ENCODE results near the gene CCDC9B.

CCDC9B gene

GRCh38 chr15:40338921-40339620, 1.7 kb downstream of the CCDC9B start:
- H3K4me3 ChIP-seq (ENCODE audit: low read depth, low read length), result peak overlapping the region; percentile 55
- no peak for DNase-seq (ENCODE audit: low read depth)
- no peak for TF ChIP-seq CTCF (IDR thresholded peaks at IDR 0.05; ENCODE audit: control insufficient read depth, extremely low read depth, insufficient read depth)

GRCh38 chr15:40338041-40338657, 2.6 kb downstream of the CCDC9B start:
- peak; percentile 51 for TF ChIP-seq CTCF (IDR thresholded peaks at IDR 0.05; ENCODE audit: control insufficient read depth, extremely low read depth, insufficient read depth)
- no peak overlapping the region for H3K4me3 ChIP-seq (ENCODE audit: low read depth, low read length)
- DNase-seq (ENCODE audit: low read depth), result no peak

- no peak for TF ChIP-seq CTCF (IDR thresholded peaks at IDR 0.05; ENCODE audit: control insufficient read depth, extremely low read depth, insufficient read depth)
- DNase-seq (ENCODE audit: low read depth), result no peak
- no peak overlapping the region for H3K4me3 ChIP-seq (ENCODE audit: low read depth, low read length)
Measured at GRCh38 chr15:40337597-40337996, 3.1 kb downstream of the CCDC9B start.

- DNase-seq (ENCODE audit: low read depth), result no peak
- TF ChIP-seq CTCF (IDR thresholded peaks at IDR 0.05; ENCODE audit: control insufficient read depth, extremely low read depth, insufficient read depth), result no peak
- no peak overlapping the region for H3K4me3 ChIP-seq (ENCODE audit: low read depth, low read length)
Measured at GRCh38 chr15:40336744-40337122, 4.0 kb downstream of the CCDC9B start.

- no peak overlapping the region for H3K4me3 ChIP-seq (ENCODE audit: low read depth, low read length)
- TF ChIP-seq CTCF (IDR thresholded peaks at IDR 0.05; ENCODE audit: control insufficient read depth, extremely low read depth, insufficient read depth), result no peak
- DNase-seq (ENCODE audit: low read depth), result no peak
Measured at GRCh38 chr15:40335938-40336743, 4.6 kb downstream of the CCDC9B start.

- no peak for DNase-seq (ENCODE audit: low read depth)
- TF ChIP-seq CTCF (IDR thresholded peaks at IDR 0.05; ENCODE audit: control insufficient read depth, extremely low read depth, insufficient read depth), result no peak
- no peak overlapping the region for H3K4me3 ChIP-seq (ENCODE audit: low read depth, low read length)
Measured at GRCh38 chr15:40334941-40335795, 5.6 kb downstream of the CCDC9B start.
